Natural killer cell (primary cell): ENCODE measurements around the gene ADSS1. TPM values are rescaled to one million over a fixed set of nuclear protein-coding genes. Genes with fewer than 3 reads are reported as not detected.

ENCODE experiments used
- ATAC-seq, 3 donors: fragments of 150-1000 bp in 2 of 3; fragments of 200-7000 bp in 1 of 3; cut with Tn5 transposase; 1 replicate in 1 of 3; 2 replicates in 2 of 3; pipeline ENCODE4 v1.10.0; 2021; ENCODE audit warnings: mild to moderate bottlenecking in 2 of 3, moderate library complexity in 2 of 3
- DNase-seq, 2 donors: peaks; one replicate each; pipeline versions ENCODE4 v3.0.0 to v3.0.0-alpha.2; 2013 to 2021; ENCODE audit warnings: mixed read lengths in 1 of 2
- H3K27ac ChIP-seq: one replicate; pipeline ENCODE4 v1.5.1; 2013; ENCODE audit warnings: mild to moderate bottlenecking, low read length
- H3K27me3 ChIP-seq: one replicate; pipeline ENCODE4 v1.6.1; 2013; ENCODE audit warnings: low read length; ENCODE audit not compliant: control insufficient read depth, insufficient read depth
- H3K36me3 ChIP-seq: one replicate; pipeline ENCODE4 v1.6.1; 2013; ENCODE audit warnings: low read length; ENCODE audit not compliant: control insufficient read depth, insufficient read depth
- H3K4me1 ChIP-seq: one replicate; pipeline ENCODE4 v1.6.1; 2013; ENCODE audit warnings: low read length; ENCODE audit not compliant: control insufficient read depth, insufficient read depth
- H3K4me3 ChIP-seq: one replicate; pipeline ENCODE4 v1.5.1; 2013; ENCODE audit warnings: low read length
- H3K9me3 ChIP-seq: one replicate; pipeline ENCODE4 v1.6.1; 2013; ENCODE audit warnings: low read length; ENCODE audit not compliant: control insufficient read depth, insufficient read depth
- H3K27ac Mint-ChIP-seq, 2 donors: one replicate each; pipeline ENCODE4 v1.8.0; 2022; ENCODE audit warnings: mild to moderate bottlenecking in 2 of 2, mixed read lengths in 2 of 2, moderate library complexity in 1 of 2
- H3K27me3 Mint-ChIP-seq, 2 donors: one replicate each; pipeline ENCODE4 v1.8.0; 2022; ENCODE audit warnings: low read depth in 2 of 2, mixed read lengths in 2 of 2
- H3K36me3 Mint-ChIP-seq: one replicate; pipeline ENCODE4 v1.8.0; 2022; ENCODE audit warnings: mixed read lengths
- H3K4me1 Mint-ChIP-seq, 2 donors: one replicate each; pipeline ENCODE4 v1.8.0; 2022; ENCODE audit warnings: mixed read lengths in 2 of 2
- H3K4me3 Mint-ChIP-seq: one replicate; pipeline ENCODE4 v1.8.0; 2022; ENCODE audit warnings: mild to moderate bottlenecking, moderate library complexity, mixed read lengths
- H3K9me3 Mint-ChIP-seq, 2 donors: one replicate each; pipeline ENCODE4 v1.8.0; 2022; ENCODE audit warnings: mixed read lengths in 2 of 2
- WGBS: methylation state at CpG from one replicate; pipeline ENCODE4 v1.1.7; 2013; ENCODE audit warnings: missing lambda C conversion rate; ENCODE audit not compliant: insufficient coverage; 5-methylcytosine and 5-hydroxymethylcytosine counted together
- intact Hi-C: fragments of 100-400 bp; cut with micrococcal nuclease; formaldehyde crosslinking; loops from one replicate; pipeline ENCODE4 v1.14.2; 2022
- total RNA-seq, 4 donors: library from RNA; stranded (reverse); fragments of 120-200 nt in 1 of 4; gene quantifications; one replicate each; pipeline versions ENCODE4 v1.2.3 to v1.2.4, GENCODE V29; 2013 to 2022
- TF ChIP-seq, protein P1 (sequence below): fragments of 200-600 bp; IDR thresholded peaks from one replicate; pipeline ENCODE4 v1.8.0; 2022; ENCODE audit warnings: antibody characterized with exemption

Gene ADSS1
- total RNA-seq, 3 donors from 2014 or later (not counting 1 experiment from before 2014, with no cell fraction given), result 2.1 to 2.7 (median 2.5) TPM

- Mint-ChIP-seq H3K27me3 (no peaks in the 10 kb centered on the region), H3K9me3 (no peaks in the 10 kb centered on the region), H3K4me1 (peaks cover 13 to 24% of the 10 kb centered on the region in 2 donors), H3K4me3 (no peak overlapping the region), H3K27ac (peak overlapping the region in 1 of 2 donors; percentile 1), H3K36me3 (no peaks in the 10 kb centered on the region)
- 62% methylated on average over 20 of the region's 20 CpGs for WGBS
- H3K27me3 ChIP-seq, result no peaks in the 10 kb centered on the region
- no peak overlapping the region for H3K27ac ChIP-seq
- no peaks in the 10 kb centered on the region for H3K9me3 ChIP-seq
- intact Hi-C loops, result no loop called here
- H3K36me3 ChIP-seq, result no peaks in the 10 kb centered on the region
- ATAC-seq, result no peak
- TF ChIP-seq, protein P1, sequence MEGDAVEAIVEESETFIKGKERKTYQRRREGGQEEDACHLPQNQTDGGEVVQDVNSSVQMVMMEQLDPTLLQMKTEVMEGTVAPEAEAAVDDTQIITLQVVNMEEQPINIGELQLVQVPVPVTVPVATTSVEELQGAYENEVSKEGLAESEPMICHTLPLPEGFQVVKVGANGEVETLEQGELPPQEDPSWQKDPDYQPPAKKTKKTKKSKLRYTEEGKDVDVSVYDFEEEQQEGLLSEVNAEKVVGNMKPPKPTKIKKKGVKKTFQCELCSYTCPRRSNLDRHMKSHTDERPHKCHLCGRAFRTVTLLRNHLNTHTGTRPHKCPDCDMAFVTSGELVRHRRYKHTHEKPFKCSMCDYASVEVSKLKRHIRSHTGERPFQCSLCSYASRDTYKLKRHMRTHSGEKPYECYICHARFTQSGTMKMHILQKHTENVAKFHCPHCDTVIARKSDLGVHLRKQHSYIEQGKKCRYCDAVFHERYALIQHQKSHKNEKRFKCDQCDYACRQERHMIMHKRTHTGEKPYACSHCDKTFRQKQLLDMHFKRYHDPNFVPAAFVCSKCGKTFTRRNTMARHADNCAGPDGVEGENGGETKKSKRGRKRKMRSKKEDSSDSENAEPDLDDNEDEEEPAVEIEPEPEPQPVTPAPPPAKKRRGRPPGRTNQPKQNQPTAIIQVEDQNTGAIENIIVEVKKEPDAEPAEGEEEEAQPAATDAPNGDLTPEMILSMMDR, result no peak
- peak in 1 of 2 donors; percentile 38 for DNase-seq
- peaks cover 43% of the 10 kb centered on the region for H3K4me1 ChIP-seq
- H3K4me3 ChIP-seq, result no peak overlapping the region
Observed at GRCh38 chr14:104686624-104687517, 37.2 kb upstream of the ADSS1 start.

- 88% methylated on average over 31 of the region's 31 CpGs for WGBS
- H3K36me3 Mint-ChIP-seq, result no peaks in the 10 kb centered on the region
Observed at GRCh38 chr14:104687601-104688504, 36.2 kb upstream of the ADSS1 start.

DNA sequence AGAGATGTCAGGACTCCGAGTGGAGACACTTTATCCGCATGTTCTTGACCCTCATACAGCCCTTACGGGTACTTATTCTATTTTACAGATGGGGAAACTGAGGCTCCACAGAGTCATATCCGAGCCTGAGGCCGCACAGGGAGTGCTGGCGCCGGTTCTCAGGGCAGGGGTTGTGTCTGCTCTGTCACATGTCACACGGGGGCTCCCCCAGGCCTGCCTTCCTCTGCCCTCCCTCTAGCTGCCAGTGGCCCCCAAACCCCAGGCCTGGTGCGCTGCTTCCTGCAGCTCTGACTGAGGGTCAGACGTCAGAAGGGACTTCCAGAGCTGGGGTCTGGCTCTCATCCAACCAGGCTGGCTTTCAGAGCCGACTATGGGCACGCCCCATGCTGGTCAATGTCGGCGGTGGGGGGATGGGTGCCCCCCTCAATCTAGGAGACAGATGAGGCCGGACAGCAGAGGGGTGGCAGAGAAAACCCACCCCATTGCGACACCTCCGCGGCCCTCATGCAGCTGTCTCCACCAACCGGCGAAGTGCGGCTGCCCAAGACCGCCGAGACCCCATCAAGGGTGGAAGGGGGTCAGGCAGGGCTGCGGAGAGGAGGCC is 35.4 kb upstream of the ADSS1 start:
- Mint-ChIP-seq H3K4me3 (peak overlapping the region; percentile 77), H3K4me1 (peaks cover 13 to 24% of the 10 kb centered on the region in 2 donors), H3K9me3 (no peaks in the 10 kb centered on the region), H3K36me3 (no peaks in the 10 kb centered on the region), H3K27ac (no peak overlapping the region), H3K27me3 (no peaks in the 10 kb centered on the region)
- H3K9me3 ChIP-seq, result no peaks in the 10 kb centered on the region
- TF ChIP-seq, protein P1, result no peak
- no peaks in the 10 kb centered on the region for H3K27me3 ChIP-seq
- H3K36me3 ChIP-seq, result no peaks in the 10 kb centered on the region
- 68% methylated on average over 24 of the region's 24 CpGs for WGBS
- DNase-seq, result peak in 1 of 2 donors; percentile 39
- H3K4me3 ChIP-seq, result peak overlapping the region; percentile 36
- H3K4me1 ChIP-seq, result peaks cover 43% of the 10 kb centered on the region
- ATAC-seq, result peak in 2 of 3 donors; percentile 11 to 22
- H3K27ac ChIP-seq, result peak overlapping the region; percentile 42
- intact Hi-C loops, result no loop called here

More at GRCh38 chr14:104687601-104688504, 36.2 kb upstream of the ADSS1 start:
- no peak overlapping the region for H3K27ac ChIP-seq
- TF ChIP-seq, protein P1, result no peak
- H3K4me3 ChIP-seq, result no peak overlapping the region
- Mint-ChIP-seq H3K9me3 (no peaks in the 10 kb centered on the region), H3K4me1 (peaks cover 13 to 24% of the 10 kb centered on the region in 2 donors), H3K27ac (peak overlapping the region in 1 of 2 donors; percentile 1), H3K27me3 (no peaks in the 10 kb centered on the region), H3K4me3 (peak overlapping the region; percentile 57)
- no peak for DNase-seq
- peaks cover 43% of the 10 kb centered on the region for H3K4me1 ChIP-seq
- no peak for ATAC-seq
- no peaks in the 10 kb centered on the region for H3K9me3 ChIP-seq
- H3K36me3 ChIP-seq, result no peaks in the 10 kb centered on the region
- H3K27me3 ChIP-seq, result no peaks in the 10 kb centered on the region
- intact Hi-C loops, result no loop called here
